Ovary (tissue), 9 donors: ENCODE measurements around the gene TFF3. TPM values are rescaled to one million over a fixed set of nuclear protein-coding genes. Genes with fewer than 3 reads are reported as not detected.

Source experiments
- DNase-seq, 5 donors: peaks; one replicate each; pipeline ENCODE4 v3.0.0-alpha.2; 2019 to 2020
- H3K27ac ChIP-seq, 2 donors: fragments of 200-600 bp; one replicate each; pipeline versions ENCODE4 v1.5.1 to v1.8.0; 2019 to 2022
- H3K27me3 ChIP-seq: fragments of 200-600 bp; one replicate; pipeline ENCODE4 v1.8.0; 2022
- H3K36me3 ChIP-seq: fragments of 200-600 bp; sonication (generic); one replicate; pipeline ENCODE4 v1.5.1; 2019
- H3K4me1 ChIP-seq: one replicate; pipeline ENCODE4 v1.8.1; 2013; ENCODE audit warnings: mild to moderate bottlenecking, moderate library complexity; ENCODE audit not compliant: insufficient read depth
- H3K4me3 ChIP-seq: fragments of 200-600 bp; sonication (generic); one replicate; pipeline ENCODE4 v1.5.1; 2017
- H3K9me3 ChIP-seq, 2 donors: fragments of 200-600 bp in 1 of 2; sonication (generic) in 1 of 2; one replicate each; pipeline versions ENCODE4 v1.5.1 to v1.8.1; 2013 to 2019; ENCODE audit warnings: mild to moderate bottlenecking in 1 of 2, moderate library complexity in 1 of 2
- EP300 ChIP-seq: sonication (generic); formaldehyde crosslinking; IDR thresholded peaks from one replicate; pipeline ENCODE4 v1.6.1; 2017; ENCODE audit warnings: antibody characterized with exemption
- POLR2A ChIP-seq: fragments of 450-650 bp; IDR thresholded peaks from one replicate; pipeline ENCODE4 v1.6.1; 2017; ENCODE audit warnings: antibody characterized with exemption, mild to moderate bottlenecking, moderate library complexity
- WGBS, 3 donors: extraction: QIAGEN DNeasy Blood & Tissue Kit in 1 of 3; methylation state at CpG; one replicate each; pipeline versions ENCODE4 v1.1.5 to v1.1.7; 2013 to 2017; 5-methylcytosine and 5-hydroxymethylcytosine counted together
- intact Hi-C, 4 donors: fragments of 100-400 bp; cut with DNase I; formaldehyde crosslinking; loops; one replicate each; pipeline versions ENCODE4 v1.11.0 to v1.15.1; 2022 to 2023
- polyA plus RNA-seq, 2 donors: library from polyadenylated mRNA; stranded (reverse); fragments of 200-250 nt in 1 of 2; fragments of 350-450 nt in 1 of 2; fragmentation: Illumina TruSeq in 1 of 2; extraction: RNeasy Lipid Tissue Mini Kit (QIAGEN cat#74804) in 1 of 2; gene quantifications; one replicate each; pipeline ENCODE4 v1.2.3, GENCODE V29; 2013 to 2014
- total RNA-seq, 7 donors: library from RNA; depleted of rRNA in 2 of 7; stranded (reverse); fragments of >200 nt in 2 of 7; fragmentation: NEBNext Ultra II Directional in 3 of 7; extraction: Animal tissue kit (Norgen Biotek cat#: 25700) in 3 of 7; gene quantifications; one replicate each; pipeline versions ENCODE4 v1.1.0 to v1.2.4, GENCODE V29; 2016 to 2023
- TF ChIP-seq, protein P1 (sequence below), 3 donors: fragments of 450-650 bp in 2 of 3; fragments of 200-600 bp in 1 of 3; IDR thresholded peaks; one replicate each; pipeline versions ENCODE4 v1.5.1 to v1.8.0; 2016 to 2022; ENCODE audit warnings: antibody characterized with exemption in 3 of 3, mild to moderate bottlenecking in 1 of 3
- donor health status: DM: no; HTN: no; CAD: no; lungs with moderate emphysema.
- donor health status: DM: no; HTN: no; CAD: no.
- donor health status: Bipolar disorder and iron deficiency.
- donor health status: DM: yes; HTN: yes; CAD: no.
- donor health status: DM: no; HTN: no; CAD: no.
- donor health status: DM: yes; HTN: yes; CAD: no.

The TFF3 gene
- total and polyA plus RNA-seq, 9 donors = 1.3 to 131 (median 11.0) TPM; not detected in 1

DNA sequence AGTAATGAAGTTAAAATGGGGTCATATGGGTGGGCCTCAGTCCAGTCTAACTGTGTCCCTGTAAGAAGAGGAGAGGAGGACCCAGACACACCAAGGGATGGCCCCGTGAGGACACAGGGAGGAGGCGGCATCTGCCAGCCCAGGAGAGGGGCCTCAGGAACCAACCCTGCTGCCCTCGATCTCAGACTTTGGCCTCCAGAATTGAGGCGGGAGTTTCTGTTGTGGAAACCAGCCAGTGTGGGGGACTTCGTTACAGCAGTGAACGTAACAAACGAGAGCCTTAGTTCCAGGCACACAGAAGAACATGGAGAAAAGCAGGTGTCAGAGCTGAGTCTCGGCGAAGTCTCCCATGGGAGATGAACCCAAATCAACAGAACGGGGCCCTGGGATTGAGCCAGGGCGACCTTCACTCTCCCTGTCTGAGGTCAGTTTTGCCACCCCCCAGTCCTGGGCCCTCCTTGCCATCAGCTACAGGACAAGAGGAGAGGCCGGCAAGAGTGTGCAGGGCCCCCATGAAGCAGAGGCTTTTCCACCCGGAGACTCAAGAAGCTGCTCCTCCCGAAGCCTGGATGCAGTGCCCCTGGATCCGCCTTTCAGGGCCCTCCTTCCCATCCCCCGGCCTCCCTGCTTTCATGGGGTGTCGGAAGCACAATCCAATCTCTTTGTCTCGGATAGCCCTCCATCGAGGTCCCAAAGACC lies 36.6 kb downstream of the TFF3 start:
- TF ChIP-seq, protein P1, sequence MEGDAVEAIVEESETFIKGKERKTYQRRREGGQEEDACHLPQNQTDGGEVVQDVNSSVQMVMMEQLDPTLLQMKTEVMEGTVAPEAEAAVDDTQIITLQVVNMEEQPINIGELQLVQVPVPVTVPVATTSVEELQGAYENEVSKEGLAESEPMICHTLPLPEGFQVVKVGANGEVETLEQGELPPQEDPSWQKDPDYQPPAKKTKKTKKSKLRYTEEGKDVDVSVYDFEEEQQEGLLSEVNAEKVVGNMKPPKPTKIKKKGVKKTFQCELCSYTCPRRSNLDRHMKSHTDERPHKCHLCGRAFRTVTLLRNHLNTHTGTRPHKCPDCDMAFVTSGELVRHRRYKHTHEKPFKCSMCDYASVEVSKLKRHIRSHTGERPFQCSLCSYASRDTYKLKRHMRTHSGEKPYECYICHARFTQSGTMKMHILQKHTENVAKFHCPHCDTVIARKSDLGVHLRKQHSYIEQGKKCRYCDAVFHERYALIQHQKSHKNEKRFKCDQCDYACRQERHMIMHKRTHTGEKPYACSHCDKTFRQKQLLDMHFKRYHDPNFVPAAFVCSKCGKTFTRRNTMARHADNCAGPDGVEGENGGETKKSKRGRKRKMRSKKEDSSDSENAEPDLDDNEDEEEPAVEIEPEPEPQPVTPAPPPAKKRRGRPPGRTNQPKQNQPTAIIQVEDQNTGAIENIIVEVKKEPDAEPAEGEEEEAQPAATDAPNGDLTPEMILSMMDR (IDR thresholded peaks at IDR 0.05) = no peak
- TF ChIP-seq POLR2A = no peak
- no peak for TF ChIP-seq EP300
- no peak for DNase-seq
- no peaks in the 10 kb centered on the region for H3K36me3 ChIP-seq

DNA sequence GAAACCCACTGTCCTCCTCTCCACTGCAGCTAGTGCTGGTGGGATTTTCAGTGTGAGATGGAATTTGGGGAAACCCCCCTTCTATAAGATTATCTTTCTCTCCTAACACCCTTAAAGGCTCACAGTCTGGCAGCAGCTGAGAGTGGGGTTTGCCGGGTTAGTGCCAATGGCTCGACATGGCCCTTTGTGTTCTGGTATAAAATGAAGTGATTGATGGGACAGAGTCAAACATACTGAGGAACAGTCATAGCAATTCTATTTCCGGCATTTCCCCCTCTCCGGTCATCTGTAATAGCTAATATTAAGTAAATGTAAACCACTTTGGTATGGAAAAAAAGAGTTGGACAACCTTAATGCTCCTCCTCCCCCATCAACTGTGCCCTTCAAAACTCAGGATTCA lies 37.6 kb downstream of the TFF3 start:
- Histone ChIP-seq H3K9me3 (no peaks in the 10 kb centered on the region), H3K4me3 (no peak overlapping the region), H3K4me1 (no peaks in the 10 kb centered on the region), H3K36me3 (no peaks in the 10 kb centered on the region), H3K27ac (no peak overlapping the region), H3K27me3 (no peaks in the 10 kb centered on the region)
- DNase-seq = no peak
- TF ChIP-seq POLR2A (no peak), EP300 (no peak)
- TF ChIP-seq, protein P1 (IDR thresholded peaks at IDR 0.05) = no peak
- intact Hi-C loops = loop anchor here in 1 of 4 donors (10.0 kb wide), 1 partner anchor 123 kb away; no protein-coding TSS in a partner anchor
- WGBS, 3 donors = 76 to 90% (median 83%) methylated on average over 4 of the region's 4 CpGs

More for the DNA sequence above, 36.6 kb downstream of the TFF3 start:
- Histone ChIP-seq H3K4me3 (no peak overlapping the region), H3K9me3 (no peaks in the 10 kb centered on the region), H3K4me1 (no peaks in the 10 kb centered on the region), H3K27ac (no peak overlapping the region), H3K27me3 (no peaks in the 10 kb centered on the region)
- intact Hi-C loops = loop anchor here in 2 of 4 donors (1.0 to 10.0 kb wide), 2 partner anchors 26 to 124 kb away; no protein-coding TSS in a partner anchor
- WGBS, 3 donors = 82 to 89% (median 85%) methylated on average over 19 of the region's 19 CpGs

DNA sequence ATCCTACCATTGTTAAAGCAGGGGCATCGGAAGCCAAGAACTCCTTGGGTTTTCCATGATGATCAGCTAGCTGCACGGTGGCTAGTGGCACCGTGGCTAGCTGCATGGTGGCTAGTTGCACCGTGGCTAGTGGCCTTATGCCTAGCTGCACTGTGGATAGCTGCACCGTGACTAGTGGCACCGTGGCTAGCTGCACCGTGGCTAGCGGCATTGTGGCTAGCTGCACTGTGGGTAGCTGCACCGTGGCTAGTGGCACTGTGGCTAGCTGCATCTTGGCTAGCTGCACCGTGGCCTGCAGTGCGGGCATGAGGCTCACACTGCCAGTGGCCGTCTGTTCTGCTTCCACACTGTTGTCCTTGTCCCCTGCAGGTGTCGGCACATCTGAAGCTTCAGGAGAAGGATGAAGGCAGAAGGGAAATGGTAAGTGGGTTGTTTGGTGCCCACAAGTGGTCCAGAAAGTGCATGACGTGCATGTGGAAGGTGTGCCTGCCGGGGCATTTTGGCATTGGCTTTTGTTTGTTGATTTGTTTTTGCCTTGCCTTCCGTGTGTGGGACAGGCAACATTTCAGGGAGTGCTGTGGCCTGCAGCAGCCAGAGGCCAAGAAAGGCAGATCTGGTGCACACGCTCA lies 38.6 kb downstream of the TFF3 start:
- H3K4me3 ChIP-seq = no peak overlapping the region
- intact Hi-C loops = loop anchor here in 1 of 4 donors (10.0 kb wide), 1 partner anchor 122 kb away; no protein-coding TSS in a partner anchor
- H3K27me3 ChIP-seq = no peaks in the 10 kb centered on the region
- no peaks in the 10 kb centered on the region for H3K4me1 ChIP-seq
- no peak for TF ChIP-seq POLR2A
- TF ChIP-seq EP300 = no peak
- TF ChIP-seq, protein P1 (IDR thresholded peaks at IDR 0.05) = no peak
- no peak for DNase-seq
- 87 to 88% (median 87%) methylated on average over 17 of the region's 17 CpGs for WGBS, 3 donors
- H3K9me3 ChIP-seq = no peaks in the 10 kb centered on the region
- H3K27ac ChIP-seq = no peak overlapping the region
- H3K36me3 ChIP-seq = no peaks in the 10 kb centered on the region

DNA sequence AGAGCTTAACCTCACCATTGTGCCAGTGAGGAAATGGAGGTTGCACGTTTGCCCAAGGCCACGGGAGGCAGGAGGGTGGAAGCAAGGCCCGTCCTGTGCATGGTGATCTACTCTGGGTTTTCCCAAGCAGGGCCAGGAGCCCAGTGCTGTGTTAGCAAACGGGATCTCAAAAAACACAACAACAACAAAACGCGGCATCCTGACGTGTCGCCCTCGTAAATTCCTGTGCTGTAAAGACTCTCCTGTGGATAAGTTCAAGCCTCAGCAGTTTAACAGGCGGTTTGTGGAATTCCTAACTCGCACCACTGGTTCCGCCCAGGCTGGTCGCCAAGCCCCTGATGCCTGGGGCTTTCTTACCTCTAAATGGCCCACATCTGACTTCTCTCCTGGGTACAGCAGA lies 39.1 kb downstream of the TFF3 start:
- Histone ChIP-seq H3K27ac (no peak overlapping the region), H3K36me3 (no peaks in the 10 kb centered on the region), H3K4me3 (no peak overlapping the region), H3K4me1 (no peaks in the 10 kb centered on the region), H3K9me3 (no peaks in the 10 kb centered on the region), H3K27me3 (no peaks in the 10 kb centered on the region)
- intact Hi-C loops = loop anchor here in 1 of 4 donors (10.0 kb wide), 1 partner anchor 121 kb away; no protein-coding TSS in a partner anchor
- WGBS, 3 donors = 70 to 77% (median 75%) methylated on average over 13 of the region's 13 CpGs
- TF ChIP-seq EP300 (no peak), POLR2A (no peak)
- TF ChIP-seq, protein P1 (IDR thresholded peaks at IDR 0.05) = no peak
- DNase-seq = no peak
